Activated effector memory CD4-positive, alpha-beta T cell treated with Interleukin-2 at 50 U/mL for 16 hours (primary cell): ENCODE data around the gene TTC28.
"Not testable (repeated sequence)": the region's sequence is repeated elsewhere in the genome, so short reads cannot be mapped to it uniquely, and the experiment has no call there.

Experiments used
- DNase-seq: peaks from one replicate; pipeline ENCODE4 v3.0.0-alpha.2; 2020

Gene TTC28

DNA sequence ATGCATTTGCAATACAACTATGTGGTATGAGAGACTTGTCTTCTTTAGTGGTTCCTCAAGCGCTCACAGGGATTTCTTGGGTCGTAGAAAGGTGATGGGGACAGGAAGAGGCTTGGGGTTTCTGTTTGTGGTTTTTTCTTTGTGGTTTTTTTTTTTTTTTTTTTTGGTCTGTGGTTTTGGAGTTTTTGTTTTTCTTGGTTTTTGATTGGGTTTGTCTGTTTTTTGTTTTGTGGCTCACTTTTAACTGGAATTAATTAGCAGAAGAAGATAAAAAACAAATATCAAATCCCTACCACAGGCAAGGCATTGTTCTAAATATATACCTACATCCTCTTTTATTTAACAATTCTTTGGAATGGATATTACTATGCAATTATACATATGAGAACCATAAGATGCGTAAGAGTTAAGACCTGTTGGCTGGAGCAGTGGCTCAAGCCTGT lies 5.5 kb downstream of the TTC28 start:
- DNase-seq: no peak

DNA sequence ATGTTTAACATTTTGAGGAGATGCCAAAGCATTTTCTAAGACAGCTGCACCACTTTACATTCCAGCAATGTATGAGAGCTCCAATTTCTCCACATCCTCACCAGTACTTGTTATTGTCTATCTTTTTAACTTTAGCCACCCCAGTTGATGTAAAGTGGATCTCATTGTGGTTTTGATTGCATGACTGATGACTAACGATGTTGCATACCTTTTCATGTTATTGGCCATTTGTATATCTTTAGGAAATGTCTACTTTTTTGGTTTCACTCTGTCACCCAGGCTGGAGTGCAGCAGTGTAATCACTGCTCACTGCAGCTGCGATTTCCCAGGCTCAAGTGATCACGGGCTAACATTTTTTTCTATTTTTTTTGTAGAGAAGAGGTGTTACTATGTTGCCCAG lies 8.9 kb downstream of the TTC28 start:
- DNase-seq: no peak

GRCh38 chr22:28670161-28670560 lies 9.5 kb downstream of the TTC28 start:
- DNase-seq: no peak

- no peak for DNase-seq
These were observed 10.3 kb downstream of the TTC28 start for GRCh38 chr22:28669387-28669786.

GRCh38 chr22:28663569-28663942 lies 16.1 kb downstream of the TTC28 start:
- DNase-seq: not testable (repeated sequence)

DNA sequence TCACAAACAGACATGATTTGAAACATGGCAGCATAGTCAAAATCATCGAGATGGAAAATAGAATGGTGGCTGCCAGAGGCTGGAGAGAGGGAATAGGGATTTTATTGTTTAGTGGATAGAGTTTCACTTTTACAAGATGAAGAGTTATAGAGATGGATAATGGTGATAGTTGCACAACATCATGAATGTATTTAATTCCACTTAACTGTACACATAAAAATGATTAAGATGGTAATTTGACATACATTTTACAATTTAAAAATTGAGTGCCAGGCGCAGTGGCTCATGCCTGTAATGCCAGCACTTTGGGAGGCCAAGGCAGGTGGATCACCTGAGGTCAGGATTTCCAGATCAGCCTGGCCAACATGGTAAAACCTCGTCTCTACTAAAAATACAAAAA lies 21.2 kb downstream of the TTC28 start:
- no peak for DNase-seq

- no peak for DNase-seq
These were observed 23.5 kb downstream of the TTC28 start for GRCh38 chr22:28656181-28656580.

- DNase-seq: no peak
These were observed 29.2 kb downstream of the TTC28 start for GRCh38 chr22:28650463-28650862.

GRCh38 chr22:28648792-28649191 lies 30.8 kb downstream of the TTC28 start:
- no peak for DNase-seq

- no peak for DNase-seq
These were observed 32.4 kb downstream of the TTC28 start for GRCh38 chr22:28647216-28647615.

DNA sequence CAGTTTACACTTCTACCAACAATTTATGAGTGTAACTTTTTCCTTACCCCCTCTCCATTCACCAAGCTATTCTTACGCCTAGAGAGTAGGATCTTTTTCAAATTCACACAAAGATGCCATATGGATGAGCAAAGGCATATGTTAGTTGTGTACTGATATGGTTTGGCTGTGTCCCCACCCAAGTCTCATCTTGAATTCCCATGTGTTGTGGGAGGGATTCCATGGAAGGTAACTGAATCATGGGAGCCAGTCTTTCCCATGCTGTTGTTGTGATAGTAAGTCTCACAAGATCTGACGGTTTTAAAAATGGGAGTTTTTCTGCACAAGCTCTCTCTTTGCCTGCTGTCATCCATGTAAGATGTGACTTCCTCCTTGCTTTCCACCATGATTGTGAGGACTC lies 40.3 kb downstream of the TTC28 start:
- no peak for DNase-seq

- DNase-seq: no peak
These were observed 42.4 kb downstream of the TTC28 start for GRCh38 chr22:28637225-28637624.

DNA sequence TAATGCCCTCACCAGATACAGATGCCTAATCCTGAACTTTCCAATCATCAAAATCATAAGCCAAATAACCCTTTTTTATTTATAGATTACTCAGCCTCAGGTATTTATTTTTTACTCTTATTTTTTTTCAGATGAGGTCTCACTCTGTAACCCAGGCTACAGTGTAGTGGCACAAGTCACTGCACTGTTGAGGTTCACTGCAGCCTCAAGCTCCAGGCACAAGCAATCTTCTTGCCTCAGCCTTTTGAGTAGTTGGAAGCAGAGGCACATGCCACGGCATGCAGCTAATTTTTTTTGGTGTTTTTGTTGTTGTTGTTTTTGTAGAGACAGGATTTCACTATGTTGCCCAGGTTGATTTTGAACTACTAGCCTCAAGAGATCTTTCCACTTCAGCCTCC lies 49.5 kb downstream of the TTC28 start:
- no peak for DNase-seq

- no peak for DNase-seq
These were observed 50.0 kb downstream of the TTC28 start for GRCh38 chr22:28629420-28630176.

- DNase-seq: no peak
These were observed 50.9 kb downstream of the TTC28 start for GRCh38 chr22:28628766-28629165.

DNA sequence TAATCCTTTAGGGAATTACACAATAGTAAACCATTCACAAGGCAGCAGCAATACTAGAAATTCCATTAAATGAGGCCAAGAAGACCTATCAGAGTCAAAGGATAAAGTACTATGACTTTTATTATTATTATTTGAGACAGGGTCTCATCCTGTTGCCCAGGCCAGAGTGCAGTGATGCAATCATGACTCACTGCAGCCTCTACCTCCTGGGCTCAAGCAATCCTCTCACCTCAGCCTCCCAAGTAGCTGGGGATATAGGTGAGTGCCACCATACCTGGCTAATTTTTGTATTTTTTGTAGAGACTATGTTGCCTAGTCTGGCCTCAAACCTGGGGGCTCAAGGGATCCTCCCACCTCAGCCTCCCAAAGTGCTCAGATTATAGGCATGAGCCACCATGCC lies 51.8 kb downstream of the TTC28 start:
- no peak for DNase-seq

- no peak for DNase-seq
These were observed 59.3 kb downstream of the TTC28 start for GRCh38 chr22:28620244-28620922.

DNA sequence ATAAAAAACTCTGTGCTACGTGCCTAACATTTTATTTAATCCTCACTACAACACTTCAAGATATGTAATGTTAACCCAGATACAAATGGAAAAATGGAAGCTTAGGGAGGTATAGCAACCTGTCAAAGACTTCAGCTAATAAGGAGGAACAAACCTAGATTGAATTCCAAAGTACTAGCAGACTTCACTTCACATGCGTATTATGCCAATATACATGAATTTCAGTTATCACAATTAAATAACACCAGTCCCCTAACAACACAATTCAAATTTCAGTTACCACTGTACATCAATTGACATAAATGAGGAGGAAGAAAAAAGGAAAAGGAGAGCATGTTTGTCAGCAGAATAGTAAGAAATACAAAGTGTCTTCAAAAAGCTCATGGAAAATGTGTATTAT lies 60.4 kb downstream of the TTC28 start:
- DNase-seq: no peak

DNA sequence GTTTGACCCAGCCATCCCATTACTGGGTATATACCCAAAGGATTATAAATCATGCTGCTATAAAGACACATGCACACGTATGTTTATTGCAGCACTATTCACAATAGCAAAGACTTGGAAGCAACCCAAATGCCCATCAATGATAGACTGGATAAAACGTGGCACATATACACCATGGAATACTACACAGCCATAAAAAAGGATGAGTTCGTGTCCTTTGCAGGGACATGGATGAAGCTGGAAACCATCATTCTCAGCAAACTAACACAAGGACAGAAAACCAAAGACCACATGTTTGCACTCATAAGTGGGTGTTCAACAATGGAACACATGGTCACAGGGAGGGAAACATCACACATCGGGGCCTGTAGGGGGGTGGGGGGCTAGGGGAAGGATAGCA lies 64.2 kb downstream of the TTC28 start:
- not testable (repeated sequence) for DNase-seq

- DNase-seq: no peak
These were observed 69.7 kb downstream of the TTC28 start for GRCh38 chr22:28609921-28610320.

GRCh38 chr22:28608546-28608945 lies 71.1 kb downstream of the TTC28 start:
- no peak for DNase-seq

DNA sequence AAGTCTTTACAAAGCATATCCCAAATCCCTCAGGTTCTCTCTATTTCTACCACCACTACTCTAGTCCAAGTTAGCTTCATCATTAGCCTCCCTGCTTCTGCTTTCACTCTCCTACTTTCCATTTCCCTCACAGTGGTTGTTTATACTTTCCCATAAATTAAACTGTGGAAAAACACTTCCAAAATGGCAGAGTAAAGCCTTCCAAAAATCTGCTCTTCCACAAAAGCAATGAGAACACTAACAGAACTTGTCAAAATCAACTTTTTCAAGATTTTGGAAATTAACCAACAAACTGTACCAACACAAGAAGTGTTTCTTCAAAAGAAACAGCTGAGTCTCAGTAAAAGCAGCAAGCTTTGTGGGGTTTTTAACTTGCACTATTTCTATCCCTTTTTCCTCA lies 71.8 kb downstream of the TTC28 start:
- no peak for DNase-seq

DNA sequence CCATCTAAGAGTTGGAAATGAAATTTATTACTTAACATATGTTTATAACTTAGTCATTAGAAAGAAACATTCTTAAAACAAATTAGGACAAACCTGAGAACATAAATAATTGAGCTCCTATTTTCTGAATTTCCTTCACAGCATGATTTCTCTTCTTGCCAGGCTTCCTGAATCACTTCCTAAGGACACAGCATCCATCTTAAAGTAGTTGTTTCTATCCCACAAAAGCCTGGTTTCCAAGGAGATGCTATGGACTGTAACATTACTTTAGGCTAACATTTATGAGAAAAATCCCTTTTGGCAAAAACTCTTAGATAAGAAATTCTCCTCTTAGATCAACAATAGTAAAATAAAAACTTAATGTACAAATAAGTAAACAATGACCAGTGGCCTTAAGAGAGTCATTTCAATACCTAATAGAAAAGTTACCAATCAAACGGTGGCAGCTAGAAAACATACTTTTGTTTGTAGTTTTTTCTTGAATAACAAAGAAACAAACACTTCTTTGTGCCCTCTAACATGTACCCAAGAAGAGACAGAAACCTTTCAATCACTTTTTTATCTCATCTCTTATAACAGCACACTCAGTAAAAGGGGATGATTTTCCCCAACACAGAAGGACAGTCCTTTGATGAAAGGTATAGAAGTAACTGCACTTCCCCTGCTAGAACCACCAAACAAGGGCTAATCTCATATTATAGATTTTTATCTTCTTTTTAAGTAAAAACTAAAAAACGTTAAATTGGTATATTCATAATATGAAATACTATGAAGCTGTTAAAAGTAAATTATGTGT lies 74.5 kb downstream of the TTC28 start:
- no peak for DNase-seq

GRCh38 chr22:28601915-28602314 lies 77.7 kb downstream of the TTC28 start:
- no peak for DNase-seq
